HG03460 (cell line): Measurements from ENCODE around the gene RLN3.

ENCODE experiments used
- ATAC-seq: cut with Tn5 transposase; IDR thresholded peaks from one replicate; pipeline ENCODE4 v1.9.1; 2021; ENCODE audit not compliant: unreplicated experiment

RLN3 gene

GRCh38 chr19:14027856-14028450 lies at the start of gene RLN3:
Gene RLN3 (plus strand): TSS chr19:14028148. CDS start chr19:14028205, 57 bp downstream.
- ATAC-seq = no peak

GRCh38 chr19:13978351-13979243 lies 49.4 kb upstream of the RLN3 start:
- no peak for ATAC-seq

- no peak for ATAC-seq
Measured at GRCh38 chr19:13979244-13979615, 48.7 kb upstream of the RLN3 start.

GRCh38 chr19:13979686-13980085 lies 48.3 kb upstream of the RLN3 start:
- ATAC-seq = no peak

- ATAC-seq = no peak
Measured at GRCh38 chr19:13980340-13980739, 47.6 kb upstream of the RLN3 start.

GRCh38 chr19:13981021-13981420 lies 46.9 kb upstream of the RLN3 start:
- no peak for ATAC-seq

GRCh38 chr19:13981467-13981866 lies 46.5 kb upstream of the RLN3 start:
- no peak for ATAC-seq

GRCh38 chr19:13981988-13982501 lies 45.9 kb upstream of the RLN3 start:
- no peak for ATAC-seq

GRCh38 chr19:13982773-13983172 lies 45.2 kb upstream of the RLN3 start:
- ATAC-seq = no peak

- ATAC-seq = no peak
Measured at GRCh38 chr19:13983213-13983889, 44.6 kb upstream of the RLN3 start.

- ATAC-seq = no peak
Measured at GRCh38 chr19:13984186-13984585, 43.8 kb upstream of the RLN3 start.

GRCh38 chr19:13984875-13985741 lies 42.8 kb upstream of the RLN3 start:
- no peak for ATAC-seq

- peak; percentile 19 for ATAC-seq
Measured at GRCh38 chr19:13985771-13986347, 42.1 kb upstream of the RLN3 start.

GRCh38 chr19:13986348-13986904 lies 41.5 kb upstream of the RLN3 start:
- peak; percentile 82 for ATAC-seq

GRCh38 chr19:13987101-13987890 lies 40.7 kb upstream of the RLN3 start:
- no peak for ATAC-seq

- no peak for ATAC-seq
Measured at GRCh38 chr19:13989487-13989886, 38.5 kb upstream of the RLN3 start.

- ATAC-seq = no peak
Measured at GRCh38 chr19:13990085-13990484, 37.9 kb upstream of the RLN3 start.

GRCh38 chr19:13992025-13992424 lies 35.9 kb upstream of the RLN3 start:
- no peak for ATAC-seq

GRCh38 chr19:13993590-13994300 lies 34.2 kb upstream of the RLN3 start:
- no peak for ATAC-seq
